GM12878 (cell line): Measurements from ENCODE around the gene GSE1. TPM values are rescaled to one million over a fixed set of nuclear protein-coding genes. Genes with fewer than 3 reads are reported as not detected.

Source experiments
- ATAC-seq: fragments of 200-7000 bp; cut with Tn5 transposase; 3 replicates; pipeline ENCODE4 v1.9.1; 2020; ENCODE audit warnings: mild to moderate bottlenecking, moderate library complexity
- BruUV-seq: library from RNA; stranded (reverse); fragments of 400-500 nt; replicated peaks from 2 replicates; lab custom pipeline; 2021; lab: Mats Ljungman, UMichigan
- CTCF ChIA-PET: fragments of 300-600 bp; sonication (Branson Sonifier 250); formaldehyde crosslinking; extraction: SDS; loops from one replicate; lab custom pipeline; 2021; ENCODE audit warnings: inconsistent platforms; lab: Yijun Ruan, JAX
- POLR2A ChIA-PET: fragments of 350-600 bp; formaldehyde crosslinking; extraction: SDS; loops from one replicate; lab custom pipeline; 2021; ENCODE audit warnings: inconsistent platforms; lab: Charles Lee
- RAD21 ChIA-PET: fragments of 300-600 bp; sonication (Branson Sonifier 250); formaldehyde crosslinking; loops from one replicate; lab custom pipeline; 2023; ENCODE audit warnings: antibody characterized with exemption; ENCODE audit not compliant: unreplicated experiment; lab: Charles Lee
- SMC1A ChIA-PET: fragments of 300-600 bp; sonication (Branson Sonifier 250); formaldehyde crosslinking; loops from one replicate; lab custom pipeline; 2023; ENCODE audit not compliant: unreplicated experiment, uncharacterized antibody; lab: Charles Lee
- DNase-seq: peaks from one replicate; pipeline ENCODE4 v3.0.0-alpha.2; 2011; ENCODE audit warnings: low read depth, low spot score
- FAIRE-seq: peaks from 3 replicates; lab custom pipeline; 2011; peaks lifted over from hg19 to GRCh38; lab: Jason Lieb, UNC
- H2AFZ ChIP-seq: 2 replicates; pipeline ENCODE4 v1.6.0; 2011; ENCODE audit warnings: low read depth, low read length, control low read depth; ENCODE audit not compliant: control insufficient read depth
- H3K27ac ChIP-seq: 2 replicates; pipeline ENCODE4 v1.5.1; 2011; ENCODE audit warnings: control low read depth; ENCODE audit not compliant: control insufficient read depth, insufficient read depth
- H3K27me3 ChIP-seq, 2 experiments: replicated peaks in 1 of 2; 2 replicates each; pipeline versions ENCODE4 v1.6.0 to v1.6.1; 2011; ENCODE audit warnings: low read length in 1 of 2; ENCODE audit not compliant: control insufficient read depth in 2 of 2, insufficient read depth in 2 of 2
- H3K36me3 ChIP-seq, 2 experiments: 2 replicates each; pipeline ENCODE4 v1.5.1; 2011; ENCODE audit warnings: low read length in 1 of 2; ENCODE audit not compliant: control insufficient read depth in 2 of 2, insufficient read depth in 2 of 2
- H3K4me1 ChIP-seq: 2 replicates; pipeline ENCODE4 v1.6.1; 2011; ENCODE audit warnings: mild to moderate bottlenecking, low read length, moderate library complexity, mixed read lengths; ENCODE audit not compliant: control insufficient read depth, insufficient read depth
- H3K4me2 ChIP-seq: 2 replicates; pipeline ENCODE4 v1.6.0; 2011; ENCODE audit warnings: control low read depth; ENCODE audit not compliant: control insufficient read depth, insufficient read depth
- H3K4me3 ChIP-seq: fragments of 200-600 bp; sonication (generic); 2 replicates; pipeline ENCODE4 v1.5.1; 2016
- H3K79me2 ChIP-seq: 2 replicates; pipeline ENCODE4 v1.6.0; 2011; ENCODE audit warnings: low read length; ENCODE audit not compliant: control insufficient read depth, insufficient read depth
- H3K9ac ChIP-seq: 2 replicates; pipeline ENCODE4 v1.8.0; 2011; ENCODE audit warnings: low read length, control low read depth, mixed read lengths; ENCODE audit not compliant: control insufficient read depth, insufficient read depth
- H3K9me3 ChIP-seq: replicated peaks from 3 replicates; pipeline ENCODE4 v1.5.1; 2011; ENCODE audit warnings: mild to moderate bottlenecking, low read length; ENCODE audit not compliant: control insufficient read depth, insufficient read depth
- H4K20me1 ChIP-seq: 2 replicates; pipeline ENCODE4 v1.6.0; 2011; ENCODE audit not compliant: control insufficient read depth, insufficient read depth
- BCL11A ChIP-seq: IDR thresholded peaks from 2 replicates; pipeline ENCODE4 v1.6.1; 2011; ENCODE audit warnings: low read depth, low read length
- CBX5 ChIP-seq: sonication (generic); IDR thresholded peaks from 2 replicates; pipeline ENCODE4 v1.6.1; 2016; ENCODE audit warnings: low read depth, moderate library complexity, mild to moderate bottlenecking, inconsistent platforms
- CREB1 ChIP-seq: IDR thresholded peaks from 2 replicates; pipeline ENCODE4 v1.6.1; 2012; ENCODE audit warnings: low read depth, mild to moderate bottlenecking, inconsistent platforms
- MEF2B ChIP-seq: fragments of 450-650 bp; IDR thresholded peaks from 2 replicates; pipeline ENCODE4 v1.6.1; 2018; ENCODE audit warnings: mild to moderate bottlenecking, moderate library complexity; ENCODE audit not compliant: partially characterized antibody, poor library complexity, severe bottlenecking
- PAX5 ChIP-seq: IDR thresholded peaks from 2 replicates; pipeline ENCODE4 v1.6.1; 2011; ENCODE audit warnings: low read depth, low read length, borderline replicate concordance
- POLR2AphosphoS5 ChIP-seq: IDR thresholded peaks from 2 replicates; pipeline ENCODE4 v1.6.1; 2011; ENCODE audit warnings: mild to moderate bottlenecking, low read length, inconsistent platforms
- RAD21 ChIP-seq: IDR thresholded peaks from 2 replicates; pipeline ENCODE4 v1.6.1; 2011; ENCODE audit warnings: mild to moderate bottlenecking, low read depth, low read length, moderate library complexity; ENCODE audit not compliant: insufficient read depth
- RELB ChIP-seq: fragments of 450-650 bp; IDR thresholded peaks from 2 replicates; pipeline ENCODE4 v1.6.1; 2017; ENCODE audit warnings: low read depth, mild to moderate bottlenecking, moderate library complexity
- SMC3 ChIP-seq: IDR thresholded peaks from 2 replicates; pipeline ENCODE4 v1.6.1; 2011; ENCODE audit warnings: low read length, improper control_type of control experiment, borderline replicate concordance
- TAF1 ChIP-seq: IDR thresholded peaks from 2 replicates; pipeline ENCODE4 v1.6.1; 2011; ENCODE audit warnings: mild to moderate bottlenecking, low read depth, low read length, borderline replicate concordance
- TCF12 ChIP-seq: IDR thresholded peaks from 2 replicates; pipeline ENCODE4 v1.6.1; 2011; ENCODE audit warnings: low read depth, mild to moderate bottlenecking, low read length
- ZBTB33 ChIP-seq: fragments of 450-650 bp; IDR thresholded peaks from 2 replicates; pipeline ENCODE4 v1.6.1; 2017; ENCODE audit warnings: mild to moderate bottlenecking
- ZBTB40 ChIP-seq: fragments of 450-650 bp; IDR thresholded peaks from 2 replicates; pipeline ENCODE4 v1.6.1; 2016; ENCODE audit warnings: mild to moderate bottlenecking, moderate library complexity, borderline replicate concordance
- ZSCAN29 ChIP-seq: fragments of 450-650 bp; IDR thresholded peaks from 2 replicates; pipeline ENCODE4 v1.6.1; 2017; ENCODE audit warnings: mild to moderate bottlenecking, moderate library complexity
- WGBS: methylation state at CpG from one replicate; pipeline ENCODE4 v1.1.6; 2016; ENCODE audit warnings: low lambda C conversion rate; ENCODE audit not compliant: insufficient replicate concordance, insufficient coverage; ENCODE audit errors: missing lambda C conversion rate; 5-methylcytosine and 5-hydroxymethylcytosine counted together
- in situ Hi-C: fragments of 300-500 bp; cut with MboI; formaldehyde crosslinking; loops from 9 replicates; pipeline ENCODE4 v1.14.3; 2018; ENCODE audit warnings: mixed read lengths
- intact Hi-C: fragments of 100-400 bp; cut with micrococcal nuclease; formaldehyde crosslinking; loops from one replicate; pipeline ENCODE4 v1.14.2; 2022; ENCODE audit not compliant: unreplicated experiment
- polyA plus RNA-seq, 11 experiments: library from polyadenylated mRNA; depleted of rRNA in 4 of 11; unstranded in 6 of 11; stranded (reverse) in 5 of 11; fragments of >200 nt; fragmentation: Nextera tagmentation in 4 of 11; fragmentation: Illumina TruSeq in 1 of 11; extraction: Ambion mirVana in 4 of 11; extraction: Trizol in 1 of 11; gene quantifications; 1 replicate in 1 of 11; 2 replicates in 10 of 11; pipeline versions ENCODE4 v1.2.1 to v1.2.3, GENCODE V29; 2011 to 2016; ENCODE audit warnings: inconsistent platforms in 2 of 11, missing spikeins in 2 of 11, low read depth in 1 of 11
- total RNA-seq, 4 experiments: library from RNA; depleted of rRNA in 3 of 4; stranded (reverse); fragments of >200 nt in 3 of 4; fragmentation: Illumina TruSeq in 1 of 4; extraction: Trizol in 1 of 4; gene quantifications; 2 replicates each; pipeline versions ENCODE4 v1.2.1 to v1.2.3, GENCODE V29; 2013 to 2021

Gene GSE1
- total and polyA plus RNA-seq, 10 of the 15 experiments (the other 5 are each of a cell fraction or from before 2014, with no cell fraction given), result 4.6 to 58.7 (median 18.2) TPM

GRCh38 chr16:85615852-85616606 lies 2.9 kb downstream of the GSE1 start:
- Histone ChIP-seq H3K27me3 (no peaks in the 10 kb centered on the region), H3K4me2 (peak overlapping the region; percentile 75), H2AFZ (no peak overlapping the region), H3K27ac (peak overlapping the region; percentile 82), H3K36me3 (peaks cover 5 to 13% of the 10 kb centered on the region in 2 experiments; a peak in 3 of 4 replicates), H3K79me2 (peaks cover 78% of the 10 kb centered on the region), H4K20me1 (peaks cover 12% of the 10 kb centered on the region), H3K4me3 (peak overlapping the region; percentile 95; the same call in 1 of the 2 replicates), H3K4me1 (peaks cover 33% of the 10 kb centered on the region), H3K9ac (peak overlapping the region; percentile 60), H3K9me3 (no peaks in the 10 kb centered on the region)
- BruUV-seq, result no TSS peak
- intact Hi-C loops (no loop called here), in situ Hi-C loops (loop anchor here (25.0 kb wide), 1 partner anchor 179 kb away; no protein-coding TSS in a partner anchor)
- DNase-seq (peak; percentile 47), FAIRE-seq (peak; percentile 91), ATAC-seq (peak; percentile 68)
- WGBS, result 3% methylated on average over 21 of the region's 21 CpGs
- ChIA-PET SMC1A (interaction anchor here (0.6 to 3.9 kb wide), 22 partner anchors 13 to 501 kb away, joined by 3 to 21 read pairs (median 4); no protein-coding TSS in a partner anchor), POLR2A (interaction anchor here (1.0 to 4.3 kb wide), 3 partner anchors 48 to 62 kb away, joined by 3 to 32 read pairs (median 17); no protein-coding TSS in a partner anchor), RAD21 (interaction anchor here (0.6 to 3.9 kb wide), 23 partner anchors 20 to 1016 kb away, joined by 3 to 47 read pairs (median 5); no protein-coding TSS in a partner anchor), CTCF (interaction anchor here (0.6 to 3.6 kb wide), 42 partner anchors 9 to 380 kb away, joined by 3 to 52 read pairs (median 5); no protein-coding TSS in a partner anchor)
- TF ChIP-seq ZSCAN29 (peak; percentile 48; the same call in 1 of the 2 replicates), PAX5 (no peak), TAF1 (no peak), CBX5 (peak; percentile 12; the same call in 1 of the 2 replicates), RAD21 (peak; percentile 61), TCF12 (0 out of 2 replicates have a peak, but pooled peaks have one; percentile 55), ZBTB33 (no peak), CREB1 (0 out of 2 replicates have a peak, but pooled peaks have one; percentile 39), MEF2B (peak; percentile 39), BCL11A (0 out of 2 replicates have a peak, but pooled peaks have one; percentile 18), POLR2AphosphoS5 (peak; percentile 45), RELB (peak; percentile 37; the same call in 1 of the 2 replicates), ZBTB40 (no peak), SMC3 (peak; percentile 71)
